Ishikawa (cell line): ENCODE data around the gene UBN2.

Experiments
- RAD21 ChIP-seq: IDR thresholded peaks from 2 replicates; pipeline ENCODE4 v1.6.1; 2012; ENCODE audit warnings: low read depth
- YY1 ChIP-seq: IDR thresholded peaks from 2 replicates; pipeline ENCODE4 v1.6.1; 2012; ENCODE audit warnings: low read depth
- TF ChIP-seq, protein P1 (sequence below): IDR thresholded peaks from 2 replicates; pipeline ENCODE4 v1.6.1; 2012

DNA sequence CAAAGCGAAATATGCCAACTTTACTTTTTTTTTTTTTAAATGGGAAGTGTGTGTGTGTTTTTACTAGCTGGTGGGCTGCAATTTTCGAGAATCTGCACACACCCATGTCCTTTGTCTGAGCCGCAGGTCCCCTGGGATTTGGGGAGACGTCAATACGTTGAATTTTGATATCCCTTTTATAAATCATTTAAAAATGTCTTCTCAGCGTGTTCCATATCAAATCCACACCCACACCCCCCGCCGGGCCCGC lies 109.7 kb downstream of the UBN2 start:
- TF ChIP-seq, protein P1, sequence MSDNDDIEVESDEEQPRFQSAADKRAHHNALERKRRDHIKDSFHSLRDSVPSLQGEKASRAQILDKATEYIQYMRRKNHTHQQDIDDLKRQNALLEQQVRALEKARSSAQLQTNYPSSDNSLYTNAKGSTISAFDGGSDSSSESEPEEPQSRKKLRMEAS: no peak
- TF ChIP-seq RAD21 (no peak), YY1 (no peak)
